HepG2 (cell line): ENCODE measurements around the gene PDE4D. TPM values are rescaled to one million over a fixed set of nuclear protein-coding genes. Genes with fewer than 3 reads are reported as not detected.

Experiments used
- ATAC-seq: fragments of 200-7000 bp; cut with Tn5 transposase; 3 replicates; pipeline ENCODE4 v1.9.1; 2020; ENCODE audit warnings: mild to moderate bottlenecking, moderate library complexity
- BruUV-seq: library from RNA; stranded (reverse); fragments of 400-500 nt; replicated peaks from 2 replicates; lab custom pipeline; 2021; lab: Mats Ljungman, UMichigan
- CTCF ChIA-PET: fragments of 300-600 bp; formaldehyde crosslinking; extraction: SDS; loops from one replicate; lab custom pipeline; 2021; ENCODE audit warnings: low total read pairs, inconsistent platforms, low intra/inter-chr PET ratio; lab: Yijun Ruan, JAX
- POLR2A ChIA-PET: fragments of 350-600 bp; sonication (Branson Sonifier 250); formaldehyde crosslinking; loops from one replicate; lab custom pipeline; 2020; ENCODE audit warnings: antibody characterized with exemption, inconsistent platforms; lab: Yijun Ruan, JAX
- DNase-seq: peaks from one replicate; pipeline ENCODE4 v3.0.0-alpha.2; 2015; ENCODE audit warnings: low spot score
- FAIRE-seq: peaks from 3 replicates; lab custom pipeline; 2011; peaks lifted over from hg19 to GRCh38; lab: Jason Lieb, UNC
- H2AFZ ChIP-seq: one replicate; pipeline ENCODE4 v1.6.1; 2011; ENCODE audit warnings: low read length, inconsistent platforms
- H3K27ac ChIP-seq: fragments of 300-600 bp; 3 replicates; pipeline ENCODE4 v1.8.0; 2011; ENCODE audit warnings: mixed run types, mild to moderate bottlenecking, mixed read lengths, low read length, inconsistent platforms; ENCODE audit not compliant: insufficient read depth; ENCODE audit errors: extremely low read length
- H3K27me3 ChIP-seq, 2 experiments: fragments of 200-600 bp in 1 of 2; 2 replicates in 1 of 2; 3 replicates in 1 of 2; pipeline versions ENCODE4 v1.6.0 to v1.8.0; 2011; ENCODE audit warnings: low read length in 2 of 2, mild to moderate bottlenecking in 2 of 2, moderate library complexity in 2 of 2, inconsistent platforms in 1 of 2; ENCODE audit not compliant: insufficient read depth in 2 of 2, control insufficient read depth in 1 of 2
- H3K36me3 ChIP-seq, 2 experiments: fragments of 200-600 bp in 1 of 2; replicated peaks in 1 of 2; 2 replicates in 1 of 2; 3 replicates in 1 of 2; pipeline versions ENCODE4 v1.5.1 to v1.8.0; 2011; ENCODE audit warnings: low read length in 2 of 2, inconsistent platforms in 1 of 2; ENCODE audit not compliant: insufficient read depth in 2 of 2, control insufficient read depth in 1 of 2
- H3K4me1 ChIP-seq: 2 replicates; pipeline ENCODE4 v1.5.1; 2012; ENCODE audit warnings: low read length, inconsistent platforms; ENCODE audit not compliant: insufficient read depth
- H3K4me2 ChIP-seq: 2 replicates; pipeline ENCODE4 v1.6.0; 2011; ENCODE audit warnings: low read depth, low read length, inconsistent platforms
- H3K4me3 ChIP-seq, 3 experiments: fragments of 200-600 bp in 1 of 3; sonication (generic), shearing (Covaris generic) in 1 of 3; replicated peaks in 1 of 3; 2 replicates each; pipeline ENCODE4 v1.5.1; 2011 to 2016; ENCODE audit warnings: low read length in 3 of 3, inconsistent platforms in 2 of 3, low read depth in 2 of 3, mild to moderate bottlenecking in 2 of 3, control low read depth in 1 of 3, mixed read lengths in 1 of 3; ENCODE audit not compliant: insufficient read depth in 1 of 3
- H3K79me2 ChIP-seq: one replicate; pipeline ENCODE4 v1.6.1; 2011; ENCODE audit warnings: low read length, inconsistent platforms; ENCODE audit not compliant: insufficient read depth
- H3K9ac ChIP-seq: 2 replicates; pipeline ENCODE4 v1.6.0; 2011; ENCODE audit warnings: mild to moderate bottlenecking, low read depth, low read length, inconsistent platforms; ENCODE audit not compliant: insufficient read depth
- H3K9me3 ChIP-seq: 2 replicates; pipeline ENCODE4 v1.5.1; 2012; ENCODE audit warnings: mild to moderate bottlenecking, low read length
- H4K20me1 ChIP-seq: 2 replicates; pipeline ENCODE4 v1.6.0; 2011; ENCODE audit warnings: inconsistent platforms, mild to moderate bottlenecking, low read length, moderate library complexity; ENCODE audit not compliant: insufficient read depth
- DMAP1 ChIP-seq: IDR thresholded peaks from 2 replicates; pipeline ENCODE4 v1.6.1; 2016
- ETV5 ChIP-seq: IDR thresholded peaks from 2 replicates; pipeline ENCODE4 v1.6.1; 2018; ENCODE audit warnings: missing biosample characterization, missing genetic modification reagents, inconsistent platforms, borderline replicate concordance
- GZF1 ChIP-seq: sonication (generic); formaldehyde crosslinking; IDR thresholded peaks from 2 replicates; pipeline ENCODE4 v1.5.1; 2020; ENCODE audit warnings: mild to moderate bottlenecking, missing genetic modification reagents
- RFXAP ChIP-seq: sonication (generic); formaldehyde crosslinking; IDR thresholded peaks from 2 replicates; pipeline ENCODE4 v1.4.0; 2020; ENCODE audit warnings: missing genetic modification reagents, borderline replicate concordance
- ZFP82 ChIP-seq: sonication (generic); formaldehyde crosslinking; IDR thresholded peaks from 2 replicates; pipeline ENCODE4 v1.5.1; 2020; ENCODE audit warnings: mild to moderate bottlenecking, missing genetic modification reagents, borderline replicate concordance
- ZNF274 ChIP-seq: sonication (generic); formaldehyde crosslinking; IDR thresholded peaks from 2 replicates; pipeline ENCODE4 v1.5.1; 2020; ENCODE audit warnings: mild to moderate bottlenecking, missing genetic modification reagents
- ZNF431 ChIP-seq: sonication (generic); formaldehyde crosslinking; IDR thresholded peaks from 2 replicates; pipeline ENCODE4 v1.9.0; 2022; ENCODE audit warnings: missing genetic modification reagents, low read depth, mild to moderate bottlenecking, borderline replicate concordance
- ZNF841 ChIP-seq: sonication (generic); formaldehyde crosslinking; IDR thresholded peaks from 2 replicates; pipeline ENCODE4 v1.8.1; 2023; ENCODE audit warnings: missing genetic modification reagents, borderline replicate concordance
- WGBS: methylation state at CpG from one replicate; pipeline ENCODE4 v1.1.6; 2017; ENCODE audit warnings: low lambda C conversion rate; 5-methylcytosine and 5-hydroxymethylcytosine counted together
- in situ Hi-C: cut with HindIII; loops from 2 replicates; pipeline ENCODE4 v1.10.0; 2017; ENCODE audit warnings: low pct_unique_long_range_greater_than_20kb; ENCODE audit not compliant: extremely low pct_ligation_motif_present
- intact Hi-C: fragments of 100-400 bp; cut with micrococcal nuclease; formaldehyde crosslinking; loops from one replicate; pipeline ENCODE4 v1.10.0; 2022; ENCODE audit not compliant: unreplicated experiment
- polyA plus RNA-seq, 8 experiments: library from polyadenylated mRNA; depleted of rRNA in 3 of 8; stranded (reverse) in 7 of 8; unstranded in 1 of 8; fragments of >200 nt; fragmentation: Illumina TruSeq in 4 of 8; extraction: Trizol in 4 of 8; gene quantifications; 2 replicates each; pipeline versions ENCODE4 v1.2.1 to v1.2.3, GENCODE V29; 2011 to 2016; ENCODE audit warnings: low read depth in 4 of 8, missing spikeins in 1 of 8, mixed read lengths in 1 of 8; ENCODE audit not compliant: insufficient read depth in 1 of 8
- total RNA-seq, 5 experiments: library from RNA; depleted of rRNA; stranded (reverse); fragments of >200 nt; fragmentation: Illumina TruSeq; extraction: Trizol; gene quantifications; 2 replicates each; pipeline ENCODE4 v1.2.3, GENCODE V29; 2016; ENCODE audit warnings: low read depth in 1 of 5
- TF ChIP-seq, protein P1 (sequence below): sonication (generic); formaldehyde crosslinking; IDR thresholded peaks from 2 replicates; pipeline ENCODE4 v1.4.0; 2020; ENCODE audit warnings: missing genetic modification reagents
- TF ChIP-seq, protein P2 (sequence below): sonication (generic); formaldehyde crosslinking; IDR thresholded peaks from 2 replicates; pipeline ENCODE4 v1.4.0; 2020; ENCODE audit warnings: missing genetic modification reagents
- TF ChIP-seq, protein P3 (sequence below): sonication (generic); formaldehyde crosslinking; IDR thresholded peaks from 2 replicates; pipeline ENCODE4 v1.4.0; 2020; ENCODE audit warnings: missing genetic modification reagents, mild to moderate bottlenecking, borderline replicate concordance

Gene PDE4D
- total and polyA plus RNA-seq, 2 of the 13 experiments (the other 11 are each of a cell fraction or from before 2014, with no cell fraction given): 7.0 to 12.2 TPM

DNA sequence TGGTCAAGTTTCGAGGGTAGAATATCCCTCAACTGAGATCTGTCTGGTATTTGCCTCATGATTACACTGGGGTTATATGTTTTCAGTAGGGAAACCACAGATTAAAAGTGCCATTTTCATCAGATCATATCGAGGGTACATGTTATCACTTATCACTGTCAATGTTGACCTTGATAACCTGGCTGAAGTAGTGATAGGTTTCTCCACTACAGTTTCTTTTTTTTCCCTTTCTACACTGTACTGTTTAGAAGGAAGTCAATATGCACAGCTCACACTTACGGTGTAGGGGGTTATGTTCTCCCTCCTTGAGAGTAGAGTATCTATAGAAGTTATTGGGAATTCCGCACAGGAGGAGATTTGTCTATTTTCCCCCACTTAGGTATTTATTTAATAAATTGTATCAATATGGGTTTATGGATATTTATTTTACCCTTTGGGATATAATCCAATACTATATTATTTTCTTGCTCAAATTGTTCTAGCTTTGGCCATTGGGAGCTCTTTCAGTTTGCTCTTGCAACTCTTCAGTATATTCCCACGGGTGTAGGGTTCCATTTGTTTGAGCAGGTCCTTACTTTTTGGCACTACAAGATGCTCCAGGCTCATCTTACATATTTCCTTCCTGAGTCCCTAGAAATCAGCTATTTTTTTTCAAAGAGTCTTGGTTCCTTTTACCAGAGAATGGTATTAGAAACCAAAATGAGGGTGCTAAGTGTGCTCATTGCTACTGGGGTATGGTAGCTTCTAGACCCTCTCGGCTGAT, 866.2 kb downstream of the PDE4D start:
- TF ChIP-seq DMAP1 (CRISPR knock-in tag) (no peak), ETV5 (CRISPR knock-in tag) (no peak), ZNF431 (CRISPR knock-in tag) (no peak), ZFP82 (CRISPR knock-in tag) (no peak), ZNF274 (CRISPR knock-in tag) (no peak), RFXAP (CRISPR knock-in tag) (no peak), GZF1 (CRISPR knock-in tag) (no peak), ZNF841 (CRISPR knock-in tag) (no peak)
- TF ChIP-seq, protein P1, sequence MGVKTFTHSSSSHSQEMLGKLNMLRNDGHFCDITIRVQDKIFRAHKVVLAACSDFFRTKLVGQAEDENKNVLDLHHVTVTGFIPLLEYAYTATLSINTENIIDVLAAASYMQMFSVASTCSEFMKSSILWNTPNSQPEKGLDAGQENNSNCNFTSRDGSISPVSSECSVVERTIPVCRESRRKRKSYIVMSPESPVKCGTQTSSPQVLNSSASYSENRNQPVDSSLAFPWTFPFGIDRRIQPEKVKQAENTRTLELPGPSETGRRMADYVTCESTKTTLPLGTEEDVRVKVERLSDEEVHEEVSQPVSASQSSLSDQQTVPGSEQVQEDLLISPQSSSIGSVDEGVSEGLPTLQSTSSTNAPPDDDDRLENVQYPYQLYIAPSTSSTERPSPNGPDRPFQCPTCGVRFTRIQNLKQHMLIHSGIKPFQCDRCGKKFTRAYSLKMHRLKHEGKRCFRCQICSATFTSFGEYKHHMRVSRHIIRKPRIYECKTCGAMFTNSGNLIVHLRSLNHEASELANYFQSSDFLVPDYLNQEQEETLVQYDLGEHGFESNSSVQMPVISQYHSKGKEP (CRISPR knock-in tag): no peak
- TF ChIP-seq, protein P2, sequence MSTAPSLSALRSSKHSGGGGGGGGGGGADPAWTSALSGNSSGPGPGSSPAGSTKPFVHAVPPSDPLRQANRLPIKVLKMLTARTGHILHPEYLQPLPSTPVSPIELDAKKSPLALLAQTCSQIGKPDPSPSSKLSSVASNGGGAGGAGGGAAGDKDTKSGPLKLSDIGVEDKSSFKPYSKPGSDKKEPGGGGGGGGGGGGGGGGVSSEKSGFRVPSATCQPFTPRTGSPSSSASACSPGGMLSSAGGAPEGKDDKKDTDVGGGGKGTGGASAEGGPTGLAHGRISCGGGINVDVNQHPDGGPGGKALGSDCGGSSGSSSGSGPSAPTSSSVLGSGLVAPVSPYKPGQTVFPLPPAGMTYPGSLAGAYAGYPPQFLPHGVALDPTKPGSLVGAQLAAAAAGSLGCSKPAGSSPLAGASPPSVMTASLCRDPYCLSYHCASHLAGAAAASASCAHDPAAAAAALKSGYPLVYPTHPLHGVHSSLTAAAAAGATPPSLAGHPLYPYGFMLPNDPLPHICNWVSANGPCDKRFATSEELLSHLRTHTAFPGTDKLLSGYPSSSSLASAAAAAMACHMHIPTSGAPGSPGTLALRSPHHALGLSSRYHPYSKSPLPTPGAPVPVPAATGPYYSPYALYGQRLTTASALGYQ (CRISPR knock-in tag): no peak
- TF ChIP-seq, protein P3, sequence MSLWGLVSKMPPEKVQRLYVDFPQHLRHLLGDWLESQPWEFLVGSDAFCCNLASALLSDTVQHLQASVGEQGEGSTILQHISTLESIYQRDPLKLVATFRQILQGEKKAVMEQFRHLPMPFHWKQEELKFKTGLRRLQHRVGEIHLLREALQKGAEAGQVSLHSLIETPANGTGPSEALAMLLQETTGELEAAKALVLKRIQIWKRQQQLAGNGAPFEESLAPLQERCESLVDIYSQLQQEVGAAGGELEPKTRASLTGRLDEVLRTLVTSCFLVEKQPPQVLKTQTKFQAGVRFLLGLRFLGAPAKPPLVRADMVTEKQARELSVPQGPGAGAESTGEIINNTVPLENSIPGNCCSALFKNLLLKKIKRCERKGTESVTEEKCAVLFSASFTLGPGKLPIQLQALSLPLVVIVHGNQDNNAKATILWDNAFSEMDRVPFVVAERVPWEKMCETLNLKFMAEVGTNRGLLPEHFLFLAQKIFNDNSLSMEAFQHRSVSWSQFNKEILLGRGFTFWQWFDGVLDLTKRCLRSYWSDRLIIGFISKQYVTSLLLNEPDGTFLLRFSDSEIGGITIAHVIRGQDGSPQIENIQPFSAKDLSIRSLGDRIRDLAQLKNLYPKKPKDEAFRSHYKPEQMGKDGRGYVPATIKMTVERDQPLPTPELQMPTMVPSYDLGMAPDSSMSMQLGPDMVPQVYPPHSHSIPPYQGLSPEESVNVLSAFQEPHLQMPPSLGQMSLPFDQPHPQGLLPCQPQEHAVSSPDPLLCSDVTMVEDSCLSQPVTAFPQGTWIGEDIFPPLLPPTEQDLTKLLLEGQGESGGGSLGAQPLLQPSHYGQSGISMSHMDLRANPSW (CRISPR knock-in tag): no peak
- TF ChIP-seq, all 625 proteins: peak for 0
- no peak overlapping the region for H3K4me3 ChIP-seq
- H3K27ac ChIP-seq: no peak overlapping the region
- H3K27me3 ChIP-seq: no peaks in the 10 kb centered on the region
- FAIRE-seq: no peak
- 65% methylated on average over 6 of the region's 6 CpGs for WGBS
- no peaks in the 10 kb centered on the region; the same call in 1 of the 2 replicates for H4K20me1 ChIP-seq
- no peaks in the 10 kb centered on the region; a peak in 1 of 5 replicates for H3K36me3 ChIP-seq
- no peaks in the 10 kb centered on the region for H3K79me2 ChIP-seq
- CTCF ChIA-PET: no interaction called here
- no peak for DNase-seq
- H3K9me3 ChIP-seq: no peaks in the 10 kb centered on the region
- intact Hi-C loops: no loop called here
- no peak overlapping the region for H3K9ac ChIP-seq
- peaks cover 8% of the 10 kb centered on the region; the same call in 1 of the 2 replicates for H3K4me1 ChIP-seq
- H3K4me2 ChIP-seq: no peak overlapping the region
- no TSS peak for BruUV-seq
- no peak for ATAC-seq
- in situ Hi-C loops: no loop called here
- POLR2A ChIA-PET: no interaction called here
- no peak overlapping the region for H2AFZ ChIP-seq
